Suprapubic skin (tissue), 4 donors: ENCODE results near the gene CERS6. TPM values are rescaled to one million over a fixed set of nuclear protein-coding genes. Genes with fewer than 3 reads are reported as not detected.

Source experiments
- DNase-seq, 2 donors: peaks; one replicate each; pipeline ENCODE4 v3.0.0-alpha.2; 2019; ENCODE audit warnings: low spot score in 2 of 2
- H3K27ac ChIP-seq: fragments of 200-600 bp; sonication (generic); one replicate; pipeline ENCODE4 v1.5.1; 2019
- H3K27me3 ChIP-seq: fragments of 200-600 bp; sonication (generic); one replicate; pipeline ENCODE4 v1.5.1; 2019
- H3K36me3 ChIP-seq: fragments of 200-600 bp; sonication (generic); one replicate; pipeline ENCODE4 v1.5.1; 2019
- H3K4me1 ChIP-seq: fragments of 200-600 bp; sonication (generic); one replicate; pipeline ENCODE4 v1.5.1; 2019
- H3K4me3 ChIP-seq: fragments of 200-600 bp; sonication (generic); one replicate; pipeline ENCODE4 v1.5.1; 2019; ENCODE audit warnings: mild to moderate bottlenecking
- H3K9me3 ChIP-seq: fragments of 200-600 bp; sonication (generic); one replicate; pipeline ENCODE4 v1.5.1; 2019
- CTCF ChIP-seq, 2 donors: fragments of 200-600 bp in 1 of 2; fragments of 450-650 bp in 1 of 2; sonication (generic) in 1 of 2; IDR thresholded peaks; one replicate each; pipeline ENCODE4 v1.5.1; 2016 to 2019; ENCODE audit warnings: antibody characterized with exemption in 2 of 2, mild to moderate bottlenecking in 1 of 2, moderate library complexity in 1 of 2
- EP300 ChIP-seq: sonication (generic); formaldehyde crosslinking; IDR thresholded peaks from one replicate; pipeline ENCODE4 v1.6.1; 2017; ENCODE audit warnings: antibody characterized with exemption
- POLR2A ChIP-seq, 2 donors: fragments of 450-650 bp; IDR thresholded peaks; one replicate each; pipeline ENCODE4 v1.6.1; 2017; ENCODE audit warnings: antibody characterized with exemption in 2 of 2, mild to moderate bottlenecking in 2 of 2, moderate library complexity in 2 of 2
- POLR2AphosphoS5 ChIP-seq, 3 donors: sonication (generic); formaldehyde crosslinking; IDR thresholded peaks; one replicate each; pipeline ENCODE4 v1.6.1; 2017; ENCODE audit warnings: antibody characterized with exemption in 3 of 3
- WGBS: methylation state at CpG from one replicate; pipeline ENCODE4 v1.1.5; 2018; 5-methylcytosine and 5-hydroxymethylcytosine counted together
- total RNA-seq, 4 donors: library from RNA; depleted of rRNA; stranded (reverse); fragments of >200 nt; gene quantifications; one replicate each; pipeline ENCODE4 v1.1.0, GENCODE V29; 2016

CERS6 gene
- total RNA-seq, 4 donors from 2014 or later = 68.7 to 83.3 (median 77.0) TPM

GRCh38 chr2:168770796-168771195, 314.7 kb downstream of the CERS6 start:
- TF ChIP-seq POLR2AphosphoS5 (IDR thresholded peaks at IDR 0.05) (no peak), CTCF (IDR thresholded peaks at IDR 0.05) (no peak)
- H3K27ac ChIP-seq = no peak overlapping the region
- H3K27me3 ChIP-seq = no peaks in the 10 kb centered on the region
- no peaks in the 10 kb centered on the region for H3K9me3 ChIP-seq
- peaks cover 7% of the 10 kb centered on the region for H3K4me1 ChIP-seq
- DNase-seq = no peak
- no peak overlapping the region for H3K4me3 ChIP-seq
- peaks cover 9% of the 10 kb centered on the region for H3K36me3 ChIP-seq
- WGBS = 62% methylated on average over 2 of the region's 2 CpGs

- DNase-seq = no peak
- H3K9me3 ChIP-seq = no peaks in the 10 kb centered on the region
- H3K4me1 ChIP-seq = no peaks in the 10 kb centered on the region
- H3K27me3 ChIP-seq = no peaks in the 10 kb centered on the region
- peaks cover 9% of the 10 kb centered on the region for H3K36me3 ChIP-seq
- no peak overlapping the region for H3K4me3 ChIP-seq
- WGBS = 100% methylated on average over 1 of the region's 1 CpG
- no peak overlapping the region for H3K27ac ChIP-seq
- no peak for TF ChIP-seq CTCF (IDR thresholded peaks at IDR 0.05)
- no peak for TF ChIP-seq EP300
- TF ChIP-seq POLR2AphosphoS5 (IDR thresholded peaks at IDR 0.05) = no peak
- TF ChIP-seq POLR2A (IDR thresholded peaks at IDR 0.05) = no peak
Observed at GRCh38 chr2:168772704-168773103, 316.6 kb downstream of the CERS6 start.

- TF ChIP-seq EP300 (no peak), POLR2AphosphoS5 (IDR thresholded peaks at IDR 0.05) (no peak), POLR2A (IDR thresholded peaks at IDR 0.05) (no peak), CTCF (IDR thresholded peaks at IDR 0.05) (no peak)
- Histone ChIP-seq H3K27me3 (no peaks in the 10 kb centered on the region), H3K36me3 (peaks cover 9% of the 10 kb centered on the region), H3K4me1 (no peaks in the 10 kb centered on the region), H3K27ac (no peak overlapping the region), H3K4me3 (no peak overlapping the region), H3K9me3 (no peaks in the 10 kb centered on the region)
- WGBS = 88% methylated on average over 2 of the region's 2 CpGs
- no peak for DNase-seq
Observed at GRCh38 chr2:168773128-168773527, 317.1 kb downstream of the CERS6 start.

- H3K27ac ChIP-seq = no peak overlapping the region
- H3K9me3 ChIP-seq = no peaks in the 10 kb centered on the region
- H3K4me1 ChIP-seq = no peaks in the 10 kb centered on the region
- H3K4me3 ChIP-seq = no peak overlapping the region
- DNase-seq = no peak
- H3K27me3 ChIP-seq = no peaks in the 10 kb centered on the region
- H3K36me3 ChIP-seq = peaks cover 9% of the 10 kb centered on the region
- TF ChIP-seq EP300 = no peak
- TF ChIP-seq POLR2A (IDR thresholded peaks at IDR 0.05) = no peak
- no peak for TF ChIP-seq POLR2AphosphoS5 (IDR thresholded peaks at IDR 0.05)
- peak; percentile 57 to 58 for TF ChIP-seq CTCF (IDR thresholded peaks at IDR 0.05)
- 66% methylated on average over 9 of the region's 9 CpGs for WGBS
Observed at GRCh38 chr2:168773719-168774521, 317.8 kb downstream of the CERS6 start.

GRCh38 chr2:168775837-168776236, 319.8 kb downstream of the CERS6 start:
- no peak for DNase-seq
- TF ChIP-seq POLR2AphosphoS5 (IDR thresholded peaks at IDR 0.05) = no peak
- no peak for TF ChIP-seq EP300
- no peak for TF ChIP-seq POLR2A (IDR thresholded peaks at IDR 0.05)
- TF ChIP-seq CTCF (IDR thresholded peaks at IDR 0.05) = no peak
- H3K9me3 ChIP-seq = no peaks in the 10 kb centered on the region
- H3K27ac ChIP-seq = no peak overlapping the region
- 0% methylated on average over 1 of the region's 1 CpG for WGBS
- peaks cover 1% of the 10 kb centered on the region for H3K4me1 ChIP-seq
- H3K36me3 ChIP-seq = no peaks in the 10 kb centered on the region
- no peaks in the 10 kb centered on the region for H3K27me3 ChIP-seq
- no peak overlapping the region for H3K4me3 ChIP-seq
